NB4 (cell line): ENCODE data around the gene CORIN.
"Not testable (repeated sequence)": the region's sequence is repeated elsewhere in the genome, so short reads cannot be mapped to it uniquely, and the experiment has no call there.

Source experiments
- DNase-seq: peaks from one replicate; pipeline ENCODE4 v3.0.0; 2010; ENCODE audit warnings: low read depth
- H3K4me3 ChIP-seq: one replicate; pipeline ENCODE4 v1.5.1; 2011; ENCODE audit warnings: mild to moderate bottlenecking, low read depth, low read length, moderate library complexity
- CTCF ChIP-seq: IDR thresholded peaks from one replicate; pipeline ENCODE4 v1.5.1; 2012; ENCODE audit warnings: low read depth, low read length
- MAX ChIP-seq: IDR thresholded peaks from 2 replicates; pipeline ENCODE4 v1.6.1; 2011; ENCODE audit warnings: low read depth, low read length
- MYC ChIP-seq: IDR thresholded peaks from 2 replicates; pipeline ENCODE4 v1.6.1; 2011; ENCODE audit warnings: low read depth, low read length
- POLR2A ChIP-seq: IDR thresholded peaks from 2 replicates; pipeline ENCODE4 v1.6.1; 2011; ENCODE audit warnings: mild to moderate bottlenecking; ENCODE audit not compliant: insufficient read length; ENCODE audit errors: extremely low read depth

CORIN gene

GRCh38 chr4:47711183-47711582, 126.7 kb downstream of the CORIN start:
- TF ChIP-seq MYC (no peak), POLR2A (no peak), CTCF (no peak), MAX (no peak)
- no peak overlapping the region for H3K4me3 ChIP-seq
- DNase-seq = no peak

- not testable (repeated sequence) for H3K4me3 ChIP-seq, DNase-seq
Observed at GRCh38 chr4:47706352-47706751, 131.5 kb downstream of the CORIN start.

- TF ChIP-seq CTCF (peak; percentile 34), MYC (no peak)
- H3K4me3 ChIP-seq = no peak overlapping the region
- DNase-seq = peak; percentile 73
Observed at GRCh38 chr4:47705326-47705981, 132.4 kb downstream of the CORIN start.

GRCh38 chr4:47704693-47705325, 133.1 kb downstream of the CORIN start:
- no peak overlapping the region for H3K4me3 ChIP-seq
- DNase-seq = peak; percentile 81
- TF ChIP-seq CTCF (peak; percentile 78), MAX (peak; percentile 96), POLR2A (no peak)

GRCh38 chr4:47703956-47704355, 133.9 kb downstream of the CORIN start:
- H3K4me3 ChIP-seq = no peak overlapping the region
- no peak for DNase-seq

GRCh38 chr4:47703008-47703407, 134.9 kb downstream of the CORIN start:
- DNase-seq = no peak
- no peak for TF ChIP-seq MAX
- TF ChIP-seq MYC = no peak
- no peak for TF ChIP-seq POLR2A
- no peak for TF ChIP-seq CTCF
- no peak overlapping the region for H3K4me3 ChIP-seq

More at GRCh38 chr4:47703956-47704355, 133.9 kb downstream of the CORIN start:
- TF ChIP-seq MYC (no peak), MAX (no peak), CTCF (no peak), POLR2A (no peak)
